Fibroblast of lung (primary cell): ENCODE measurements around the gene DEPDC5. TPM values are rescaled to one million over a fixed set of nuclear protein-coding genes. Genes with fewer than 3 reads are reported as not detected.
"Not testable (repeated sequence)": the region's sequence is repeated elsewhere in the genome, so short reads cannot be mapped to it uniquely, and the experiment has no call there.

ENCODE experiments used
- DNase-seq, 2 donors: peaks; one replicate each; pipeline versions ENCODE4 v3.0.0 to v3.0.0-alpha.2; 2010; ENCODE audit warnings: low read depth in 2 of 2
- H2AFZ ChIP-seq: 2 replicates; pipeline ENCODE4 v1.5.1; 2012; ENCODE audit warnings: low read length, control low read depth, inconsistent platforms
- H3K27ac ChIP-seq: 2 replicates; pipeline ENCODE4 v1.5.1; 2011; ENCODE audit warnings: low read length, control low read depth; ENCODE audit not compliant: insufficient read depth
- H3K27me3 ChIP-seq: 2 replicates; pipeline ENCODE4 v1.5.1; 2011; ENCODE audit warnings: mild to moderate bottlenecking, low read length; ENCODE audit not compliant: control insufficient read depth, insufficient read depth
- H3K36me3 ChIP-seq: 2 replicates; pipeline ENCODE4 v1.5.1; 2011; ENCODE audit warnings: low read length; ENCODE audit not compliant: control insufficient read depth, insufficient read depth
- H3K4me1 ChIP-seq: 2 replicates; pipeline ENCODE4 v1.5.1; 2011; ENCODE audit warnings: low read length; ENCODE audit not compliant: control insufficient read depth, insufficient read depth; ENCODE audit errors: extremely low read depth
- H3K4me2 ChIP-seq: 2 replicates; pipeline ENCODE4 v1.5.1; 2011; ENCODE audit warnings: low read length, control low read depth; ENCODE audit not compliant: insufficient read depth; ENCODE audit errors: extremely low read depth
- H3K4me3 ChIP-seq, 4 experiments: fragments of 200-600 bp in 1 of 4; sonication (generic) in 1 of 4; replicated peaks in 1 of 4; 2 replicates each; pipeline ENCODE4 v1.5.1; 2011 to 2016; ENCODE audit warnings: low read length in 4 of 4, low read depth in 3 of 4, mild to moderate bottlenecking in 3 of 4, control low read depth in 2 of 4, inconsistent platforms in 1 of 4, mixed read lengths in 1 of 4; ENCODE audit not compliant: insufficient read depth in 1 of 4; ENCODE audit errors: control extremely low read depth in 1 of 4
- H3K79me2 ChIP-seq: 2 replicates; pipeline ENCODE4 v1.5.1; 2012; ENCODE audit warnings: mild to moderate bottlenecking, low read length, inconsistent platforms; ENCODE audit not compliant: control insufficient read depth, insufficient read depth
- H3K9ac ChIP-seq: 2 replicates; pipeline ENCODE4 v1.5.1; 2011; ENCODE audit warnings: mild to moderate bottlenecking, low read length, control low read depth; ENCODE audit not compliant: insufficient read depth
- H3K9me3 ChIP-seq: 2 replicates; pipeline ENCODE4 v1.5.1; 2012; ENCODE audit warnings: low read depth, low read length; ENCODE audit not compliant: control insufficient read depth, insufficient read depth
- H4K20me1 ChIP-seq: 2 replicates; pipeline ENCODE4 v1.5.1; 2011; ENCODE audit warnings: low read length; ENCODE audit not compliant: control insufficient read depth, insufficient read depth; ENCODE audit errors: extremely low read depth
- CTCF ChIP-seq, 2 donors: IDR thresholded peaks in 1 of 2; conservative IDR thresholded peaks in 1 of 2; 1 replicate in 1 of 2; 2 replicates in 1 of 2; pipeline ENCODE4 v1.5.1; 2011 to 2012; ENCODE audit warnings: low read length in 2 of 2, control low read depth in 1 of 2, inconsistent platforms in 1 of 2, low read depth in 1 of 2, mild to moderate bottlenecking in 1 of 2
- EZH2 ChIP-seq: IDR thresholded peaks from 2 replicates; pipeline ENCODE4 v1.5.1; 2012; ENCODE audit warnings: low read length, control low read depth, mild to moderate bottlenecking; ENCODE audit errors: missing control alignments
- polyA plus RNA-seq, 2 donors: library from polyadenylated mRNA; depleted of rRNA in 1 of 2; stranded (reverse) in 1 of 2; unstranded in 1 of 2; fragments of >200 nt; gene quantifications; 2 replicates each; pipeline ENCODE4 v1.2.1, GENCODE V29; 2011 to 2012; ENCODE audit warnings: missing spikeins in 1 of 2
- total RNA-seq: library from RNA; depleted of rRNA; stranded (reverse); fragments of >200 nt; gene quantifications from 2 replicates; pipeline ENCODE4 v1.2.1, GENCODE V29; 2014

The DEPDC5 gene
- total and polyA plus RNA-seq, 2 donors (not counting 1 experiment from before 2014, with no cell fraction given): 10.4 to 10.7 TPM

- Histone ChIP-seq H3K27me3 (no peaks in the 10 kb centered on the region), H3K27ac (no peak overlapping the region), H4K20me1 (no peaks in the 10 kb centered on the region), H3K4me1 (no peaks in the 10 kb centered on the region), H3K79me2 (no peaks in the 10 kb centered on the region), H3K4me2 (no peak overlapping the region), H3K4me3 (no peak overlapping the region), H2AFZ (no peak overlapping the region), H3K36me3 (peaks cover 5% of the 10 kb centered on the region), H3K9me3 (no peaks in the 10 kb centered on the region), H3K9ac (no peak overlapping the region)
- no peak for DNase-seq
- TF ChIP-seq EZH2: no peak
- TF ChIP-seq CTCF (conservative IDR thresholded peaks at IDR 0.05 in 1 of 2, IDR thresholded peaks at IDR 0.05 in 1 of 2; ENCODE audit: low read depth in 1 of 2, low read length in 2 of 2): no peak
These were observed 52.9 kb downstream of the DEPDC5 start for GRCh38 chr22:31806751-31807150.

GRCh38 chr22:31812977-31813605 lies 59.3 kb downstream of the DEPDC5 start:
- peaks cover 3% of the 10 kb centered on the region for H3K36me3 ChIP-seq

DNA sequence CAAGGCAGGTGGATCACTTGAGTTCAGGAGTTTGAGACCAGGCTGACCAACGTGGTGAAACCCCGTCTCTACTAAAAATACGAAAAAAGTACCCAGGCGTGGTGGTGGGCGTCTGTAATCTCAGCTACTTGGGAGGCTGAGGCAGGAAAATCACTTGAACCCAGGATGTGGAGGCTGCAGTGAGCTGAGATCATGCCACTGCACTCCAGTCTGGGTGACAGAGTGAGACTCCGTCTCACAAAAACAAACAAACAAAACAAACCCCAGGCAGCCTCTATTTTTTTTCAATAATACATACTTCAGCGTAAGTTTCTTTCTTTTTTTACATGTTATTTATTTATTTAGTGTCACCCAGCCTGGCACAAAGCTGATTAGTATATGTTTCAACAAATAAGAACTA lies 60.1 kb downstream of the DEPDC5 start:
- H3K9ac ChIP-seq, H4K20me1 ChIP-seq, H3K27ac ChIP-seq: not testable (repeated sequence)

More at GRCh38 chr22:31812977-31813605, 59.3 kb downstream of the DEPDC5 start:
- H3K9me3 ChIP-seq: no peaks in the 10 kb centered on the region
- H3K79me2 ChIP-seq: no peaks in the 10 kb centered on the region
- no peak overlapping the region for H3K27ac ChIP-seq
- no peak overlapping the region for H2AFZ ChIP-seq
- H4K20me1 ChIP-seq: no peaks in the 10 kb centered on the region
- no peak overlapping the region for H3K4me3 ChIP-seq
- H3K9ac ChIP-seq: no peak overlapping the region
- H3K4me1 ChIP-seq: no peaks in the 10 kb centered on the region
- H3K4me2 ChIP-seq: no peak overlapping the region
- no peak for DNase-seq
- no peaks in the 10 kb centered on the region for H3K27me3 ChIP-seq
- TF ChIP-seq CTCF (conservative IDR thresholded peaks at IDR 0.05 in 1 of 2, IDR thresholded peaks at IDR 0.05 in 1 of 2; ENCODE audit: low read depth in 1 of 2, low read length in 2 of 2) (no peak), EZH2 (no peak)

More for the DNA sequence above, 60.1 kb downstream of the DEPDC5 start:
- not testable (repeated sequence) for H3K9me3 ChIP-seq, H2AFZ ChIP-seq, H3K79me2 ChIP-seq, H3K36me3 ChIP-seq, H3K4me1 ChIP-seq, H3K27me3 ChIP-seq, DNase-seq, H3K4me2 ChIP-seq, H3K4me3 ChIP-seq
